HepG2 (cell line): Measurements from ENCODE around the gene USP20. TPM values are rescaled to one million over a fixed set of nuclear protein-coding genes. Genes with fewer than 3 reads are reported as not detected.

Source experiments
- ATAC-seq: fragments of 200-7000 bp; cut with Tn5 transposase; 3 replicates; pipeline ENCODE4 v1.9.1; 2020; ENCODE audit warnings: mild to moderate bottlenecking, moderate library complexity
- BruUV-seq: library from RNA; stranded (reverse); fragments of 400-500 nt; replicated peaks from 2 replicates; lab custom pipeline; 2021; lab: Mats Ljungman, UMichigan
- CTCF ChIA-PET: fragments of 300-600 bp; formaldehyde crosslinking; extraction: SDS; loops from one replicate; lab custom pipeline; 2021; ENCODE audit warnings: low total read pairs, inconsistent platforms, low intra/inter-chr PET ratio; lab: Yijun Ruan, JAX
- POLR2A ChIA-PET: fragments of 350-600 bp; sonication (Branson Sonifier 250); formaldehyde crosslinking; loops from one replicate; lab custom pipeline; 2020; ENCODE audit warnings: antibody characterized with exemption, inconsistent platforms; lab: Yijun Ruan, JAX
- DNase-seq: peaks from one replicate; pipeline ENCODE4 v3.0.0-alpha.2; 2015; ENCODE audit warnings: low spot score
- FAIRE-seq: peaks from 3 replicates; lab custom pipeline; 2011; peaks lifted over from hg19 to GRCh38; lab: Jason Lieb, UNC
- H2AFZ ChIP-seq: one replicate; pipeline ENCODE4 v1.6.1; 2011; ENCODE audit warnings: low read length, inconsistent platforms
- H3K27ac ChIP-seq: fragments of 300-600 bp; 3 replicates; pipeline ENCODE4 v1.8.0; 2011; ENCODE audit warnings: mixed run types, mild to moderate bottlenecking, mixed read lengths, low read length, inconsistent platforms; ENCODE audit not compliant: insufficient read depth; ENCODE audit errors: extremely low read length
- H3K27me3 ChIP-seq, 2 experiments: fragments of 200-600 bp in 1 of 2; 2 replicates in 1 of 2; 3 replicates in 1 of 2; pipeline versions ENCODE4 v1.6.0 to v1.8.0; 2011; ENCODE audit warnings: low read length in 2 of 2, mild to moderate bottlenecking in 2 of 2, moderate library complexity in 2 of 2, inconsistent platforms in 1 of 2; ENCODE audit not compliant: insufficient read depth in 2 of 2, control insufficient read depth in 1 of 2
- H3K36me3 ChIP-seq, 2 experiments: fragments of 200-600 bp in 1 of 2; replicated peaks in 1 of 2; 2 replicates in 1 of 2; 3 replicates in 1 of 2; pipeline versions ENCODE4 v1.5.1 to v1.8.0; 2011; ENCODE audit warnings: low read length in 2 of 2, inconsistent platforms in 1 of 2; ENCODE audit not compliant: insufficient read depth in 2 of 2, control insufficient read depth in 1 of 2
- H3K4me1 ChIP-seq: 2 replicates; pipeline ENCODE4 v1.5.1; 2012; ENCODE audit warnings: low read length, inconsistent platforms; ENCODE audit not compliant: insufficient read depth
- H3K4me2 ChIP-seq: 2 replicates; pipeline ENCODE4 v1.6.0; 2011; ENCODE audit warnings: low read depth, low read length, inconsistent platforms
- H3K4me3 ChIP-seq, 3 experiments: fragments of 200-600 bp in 1 of 3; sonication (generic), shearing (Covaris generic) in 1 of 3; replicated peaks in 1 of 3; 2 replicates each; pipeline ENCODE4 v1.5.1; 2011 to 2016; ENCODE audit warnings: low read length in 3 of 3, inconsistent platforms in 2 of 3, low read depth in 2 of 3, mild to moderate bottlenecking in 2 of 3, control low read depth in 1 of 3, mixed read lengths in 1 of 3; ENCODE audit not compliant: insufficient read depth in 1 of 3
- H3K79me2 ChIP-seq: one replicate; pipeline ENCODE4 v1.6.1; 2011; ENCODE audit warnings: low read length, inconsistent platforms; ENCODE audit not compliant: insufficient read depth
- H3K9ac ChIP-seq: 2 replicates; pipeline ENCODE4 v1.6.0; 2011; ENCODE audit warnings: mild to moderate bottlenecking, low read depth, low read length, inconsistent platforms; ENCODE audit not compliant: insufficient read depth
- H3K9me3 ChIP-seq: 2 replicates; pipeline ENCODE4 v1.5.1; 2012; ENCODE audit warnings: mild to moderate bottlenecking, low read length
- H4K20me1 ChIP-seq: 2 replicates; pipeline ENCODE4 v1.6.0; 2011; ENCODE audit warnings: inconsistent platforms, mild to moderate bottlenecking, low read length, moderate library complexity; ENCODE audit not compliant: insufficient read depth
- CBFB ChIP-seq: sonication (generic); formaldehyde crosslinking; IDR thresholded peaks from 2 replicates; pipeline ENCODE4 v1.4.0; 2020; ENCODE audit warnings: missing genetic modification reagents
- GTF3A ChIP-seq: sonication (generic); formaldehyde crosslinking; conservative IDR thresholded peaks from 2 replicates; pipeline ENCODE4 v1.4.0; 2020; ENCODE audit warnings: mild to moderate bottlenecking, missing genetic modification reagents
- IRF2 ChIP-seq: IDR thresholded peaks from 2 replicates; pipeline ENCODE4 v1.6.1; 2018; ENCODE audit warnings: missing genetic modification reagents, missing compliant biosample characterization
- MAFG ChIP-seq: sonication (generic); formaldehyde crosslinking; IDR thresholded peaks from 2 replicates; pipeline ENCODE4 v1.5.1; 2020; ENCODE audit warnings: mild to moderate bottlenecking, missing genetic modification reagents
- MAZ ChIP-seq, 2 experiments: sonication (generic) in 1 of 2; formaldehyde crosslinking in 1 of 2; IDR thresholded peaks; 2 replicates each; pipeline versions ENCODE4 v1.5.0 to v1.6.1; 2012 to 2020; ENCODE audit warnings: low read depth in 2 of 2, mild to moderate bottlenecking in 2 of 2, borderline replicate concordance in 1 of 2, improper control_type of control experiment in 1 of 2, low read length in 1 of 2, missing genetic modification reagents in 1 of 2, moderate library complexity in 1 of 2
- PAF1 ChIP-seq: IDR thresholded peaks from 2 replicates; pipeline ENCODE4 v1.6.1; 2016; ENCODE audit warnings: missing genetic modification reagents, missing compliant biosample characterization
- RARA ChIP-seq: IDR thresholded peaks from 2 replicates; pipeline ENCODE4 v1.6.1; 2016; ENCODE audit warnings: missing genetic modification reagents, missing compliant biosample characterization
- REL ChIP-seq: sonication (generic); formaldehyde crosslinking; conservative IDR thresholded peaks from 2 replicates; pipeline ENCODE4 v1.8.0; 2022; ENCODE audit warnings: mild to moderate bottlenecking, missing genetic modification reagents, moderate library complexity
- SAFB2 ChIP-seq: sonication (generic); formaldehyde crosslinking; IDR thresholded peaks from 2 replicates; pipeline ENCODE4 v1.5.1; 2020; ENCODE audit warnings: missing genetic modification reagents, low read depth, mild to moderate bottlenecking, borderline replicate concordance
- SP2 ChIP-seq: sonication (generic); formaldehyde crosslinking; IDR thresholded peaks from 2 replicates; pipeline ENCODE4 v1.5.1; 2020; ENCODE audit warnings: mild to moderate bottlenecking, missing genetic modification reagents
- TCF7 ChIP-seq: sonication (generic); IDR thresholded peaks from 2 replicates; pipeline ENCODE4 v1.6.1; 2016; ENCODE audit warnings: antibody characterized with exemption, low read depth
- TCF7L2 ChIP-seq: IDR thresholded peaks from 2 replicates; pipeline ENCODE4 v1.6.1; 2011; ENCODE audit warnings: mild to moderate bottlenecking, low read depth, low read length, moderate library complexity
- ZNF20 ChIP-seq: sonication (generic); formaldehyde crosslinking; IDR thresholded peaks from 2 replicates; pipeline ENCODE4 v1.4.0; 2020; ENCODE audit warnings: mild to moderate bottlenecking, moderate library complexity, missing genetic modification reagents
- ZSCAN20 ChIP-seq: sonication (generic); formaldehyde crosslinking; IDR thresholded peaks from 2 replicates; pipeline ENCODE4 v1.4.0; 2020; ENCODE audit warnings: missing genetic modification reagents, mild to moderate bottlenecking, borderline replicate concordance
- WGBS: methylation state at CpG from one replicate; pipeline ENCODE4 v1.1.6; 2017; ENCODE audit warnings: low lambda C conversion rate; 5-methylcytosine and 5-hydroxymethylcytosine counted together
- in situ Hi-C: cut with HindIII; loops from 2 replicates; pipeline ENCODE4 v1.10.0; 2017; ENCODE audit warnings: low pct_unique_long_range_greater_than_20kb; ENCODE audit not compliant: extremely low pct_ligation_motif_present
- intact Hi-C: fragments of 100-400 bp; cut with micrococcal nuclease; formaldehyde crosslinking; loops from one replicate; pipeline ENCODE4 v1.10.0; 2022; ENCODE audit not compliant: unreplicated experiment
- polyA plus RNA-seq, 8 experiments: library from polyadenylated mRNA; depleted of rRNA in 3 of 8; stranded (reverse) in 7 of 8; unstranded in 1 of 8; fragments of >200 nt; fragmentation: Illumina TruSeq in 4 of 8; extraction: Trizol in 4 of 8; gene quantifications; 2 replicates each; pipeline versions ENCODE4 v1.2.1 to v1.2.3, GENCODE V29; 2011 to 2016; ENCODE audit warnings: low read depth in 4 of 8, missing spikeins in 1 of 8, mixed read lengths in 1 of 8; ENCODE audit not compliant: insufficient read depth in 1 of 8
- total RNA-seq, 5 experiments: library from RNA; depleted of rRNA; stranded (reverse); fragments of >200 nt; fragmentation: Illumina TruSeq; extraction: Trizol; gene quantifications; 2 replicates each; pipeline ENCODE4 v1.2.3, GENCODE V29; 2016; ENCODE audit warnings: low read depth in 1 of 5
- TF ChIP-seq, protein P1 (sequence below): sonication (generic); formaldehyde crosslinking; IDR thresholded peaks from 2 replicates; pipeline ENCODE4 v1.4.0; 2020; ENCODE audit warnings: mild to moderate bottlenecking, low read depth, missing genetic modification reagents
- TF ChIP-seq, protein P2 (sequence below): sonication (generic); formaldehyde crosslinking; IDR thresholded peaks from 2 replicates; pipeline ENCODE4 v1.4.0; 2020; ENCODE audit warnings: mild to moderate bottlenecking, missing genetic modification reagents
- TF ChIP-seq, protein P3 (sequence below): sonication (generic); formaldehyde crosslinking; IDR thresholded peaks from 2 replicates; pipeline ENCODE4 v1.4.0; 2020; ENCODE audit warnings: mild to moderate bottlenecking, missing genetic modification reagents

The USP20 gene
- total and polyA plus RNA-seq, 2 of the 13 experiments (the other 11 are each of a cell fraction or from before 2014, with no cell fraction given), result 4.4 to 5.9 TPM

DNA sequence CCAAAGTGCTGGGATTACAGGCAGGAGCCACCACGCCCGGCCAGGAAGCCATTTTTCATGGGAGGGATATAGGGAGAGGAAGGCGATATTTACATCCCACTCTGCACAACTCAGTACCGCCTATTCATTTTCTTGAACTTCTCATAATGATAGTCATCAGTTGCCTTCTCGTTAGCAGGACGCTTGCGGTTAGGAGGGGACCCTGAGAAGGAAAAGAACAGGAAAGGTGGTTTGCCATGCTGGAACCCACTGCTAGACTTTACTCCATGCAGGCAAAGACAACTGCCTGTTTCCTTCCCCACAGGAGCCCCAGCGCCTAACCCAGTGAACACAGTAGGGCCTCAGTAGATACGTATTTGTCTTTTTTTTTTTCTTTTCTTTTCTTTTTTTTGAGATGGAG lies 7.2 kb upstream of the USP20 start:
- no peak for DNase-seq
- Histone ChIP-seq H3K36me3 (peaks cover 6 to 27% of the 10 kb centered on the region in 2 experiments; a peak in 4 of 5 replicates), H3K4me1 (no peaks in the 10 kb centered on the region), H2AFZ (no peak overlapping the region), H3K9me3 (no peaks in the 10 kb centered on the region), H3K27ac (no peak overlapping the region), H3K4me2 (no peak overlapping the region), H3K9ac (no peak overlapping the region), H4K20me1 (no peaks in the 10 kb centered on the region), H3K79me2 (peaks cover 1% of the 10 kb centered on the region)
- no peak for ATAC-seq
- intact Hi-C loops, result no loop called here
- BruUV-seq, result no TSS peak
- no peak for FAIRE-seq
- CTCF ChIA-PET, result no interaction called here
- WGBS, result 95% methylated on average over 9 of the region's 9 CpGs
- no peak for TF ChIP-seq MAFG
- TF ChIP-seq, protein P1, sequence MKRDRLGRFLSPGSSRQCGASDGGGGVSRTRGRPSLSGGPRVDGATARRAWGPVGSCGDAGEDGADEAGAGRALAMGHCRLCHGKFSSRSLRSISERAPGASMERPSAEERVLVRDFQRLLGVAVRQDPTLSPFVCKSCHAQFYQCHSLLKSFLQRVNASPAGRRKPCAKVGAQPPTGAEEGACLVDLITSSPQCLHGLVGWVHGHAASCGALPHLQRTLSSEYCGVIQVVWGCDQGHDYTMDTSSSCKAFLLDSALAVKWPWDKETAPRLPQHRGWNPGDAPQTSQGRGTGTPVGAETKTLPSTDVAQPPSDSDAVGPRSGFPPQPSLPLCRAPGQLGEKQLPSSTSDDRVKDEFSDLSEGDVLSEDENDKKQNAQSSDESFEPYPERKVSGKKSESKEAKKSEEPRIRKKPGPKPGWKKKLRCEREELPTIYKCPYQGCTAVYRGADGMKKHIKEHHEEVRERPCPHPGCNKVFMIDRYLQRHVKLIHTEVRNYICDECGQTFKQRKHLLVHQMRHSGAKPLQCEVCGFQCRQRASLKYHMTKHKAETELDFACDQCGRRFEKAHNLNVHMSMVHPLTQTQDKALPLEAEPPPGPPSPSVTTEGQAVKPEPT (CRISPR knock-in tag), result no peak
- no peak for TF ChIP-seq REL
- no peak for TF ChIP-seq ZNF20 (CRISPR knock-in tag)
- no peak for TF ChIP-seq SP2 (CRISPR knock-in tag)
- TF ChIP-seq, all 625 proteins: peak for 0
- POLR2A ChIA-PET, result no interaction called here
- Histone ChIP-seq H3K4me3 (no peak overlapping the region), H3K27me3 (no peaks in the 10 kb centered on the region)
- in situ Hi-C loops, result no loop called here

DNA sequence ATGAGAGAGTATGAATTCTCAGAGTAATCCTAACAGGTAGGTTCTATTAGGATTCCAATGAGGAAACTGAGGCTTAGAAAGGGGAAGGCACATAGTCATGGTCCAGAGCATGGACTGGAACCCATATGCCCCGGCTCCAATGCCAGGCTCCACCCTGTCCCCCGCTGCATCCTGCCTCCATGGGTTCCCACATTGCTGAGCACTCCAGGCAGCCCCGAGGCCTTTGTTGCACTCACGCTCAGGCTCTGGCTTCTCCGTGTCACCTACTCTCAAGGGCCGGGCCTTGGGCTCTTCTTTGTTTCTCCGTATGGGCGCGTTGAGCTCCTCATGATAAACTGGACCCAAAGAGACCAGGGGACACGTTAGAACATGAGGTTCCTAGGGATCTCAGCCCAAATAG lies 6.3 kb upstream of the USP20 start:
- H3K36me3 ChIP-seq, result peaks cover 6 to 27% of the 10 kb centered on the region in 2 experiments; a peak in 4 of 5 replicates
- no TSS peak for BruUV-seq
- no peak for FAIRE-seq
- TF ChIP-seq CBFB (CRISPR knock-in tag) (no peak), IRF2 (CRISPR knock-in tag) (no peak), TCF7L2 (no peak), GTF3A (no peak), TCF7 (no peak), ZSCAN20 (no peak), SAFB2 (no peak), PAF1 (no peak), RARA (CRISPR knock-in tag) (no peak), MAZ (IDR thresholded peaks at IDR 0.05; ENCODE audit: borderline replicate concordance, low read depth, low read length) (no peak), MAZ (CRISPR knock-in tag; IDR thresholded peaks at IDR 0.05; ENCODE audit: low read depth) (no peak)
- TF ChIP-seq, protein P2, sequence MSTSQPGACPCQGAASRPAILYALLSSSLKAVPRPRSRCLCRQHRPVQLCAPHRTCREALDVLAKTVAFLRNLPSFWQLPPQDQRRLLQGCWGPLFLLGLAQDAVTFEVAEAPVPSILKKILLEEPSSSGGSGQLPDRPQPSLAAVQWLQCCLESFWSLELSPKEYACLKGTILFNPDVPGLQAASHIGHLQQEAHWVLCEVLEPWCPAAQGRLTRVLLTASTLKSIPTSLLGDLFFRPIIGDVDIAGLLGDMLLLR (CRISPR knock-in tag), result no peak
- TF ChIP-seq, protein P3, sequence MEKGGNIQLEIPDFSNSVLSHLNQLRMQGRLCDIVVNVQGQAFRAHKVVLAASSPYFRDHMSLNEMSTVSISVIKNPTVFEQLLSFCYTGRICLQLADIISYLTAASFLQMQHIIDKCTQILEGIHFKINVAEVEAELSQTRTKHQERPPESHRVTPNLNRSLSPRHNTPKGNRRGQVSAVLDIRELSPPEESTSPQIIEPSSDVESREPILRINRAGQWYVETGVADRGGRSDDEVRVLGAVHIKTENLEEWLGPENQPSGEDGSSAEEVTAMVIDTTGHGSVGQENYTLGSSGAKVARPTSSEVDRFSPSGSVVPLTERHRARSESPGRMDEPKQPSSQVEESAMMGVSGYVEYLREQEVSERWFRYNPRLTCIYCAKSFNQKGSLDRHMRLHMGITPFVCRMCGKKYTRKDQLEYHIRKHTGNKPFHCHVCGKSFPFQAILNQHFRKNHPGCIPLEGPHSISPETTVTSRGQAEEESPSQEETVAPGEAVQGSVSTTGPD (CRISPR knock-in tag), result no peak

More for the DNA sequence above, 6.3 kb upstream of the USP20 start:
- no peak for DNase-seq
- 94% methylated on average over 10 of the region's 10 CpGs for WGBS
- CTCF ChIA-PET, result no interaction called here
- Histone ChIP-seq H3K79me2 (peaks cover 6% of the 10 kb centered on the region), H3K9me3 (no peaks in the 10 kb centered on the region), H3K9ac (no peak overlapping the region), H3K27me3 (no peaks in the 10 kb centered on the region), H2AFZ (no peak overlapping the region), H3K4me2 (no peak overlapping the region), H4K20me1 (no peaks in the 10 kb centered on the region), H3K27ac (no peak overlapping the region), H3K4me3 (no peak overlapping the region), H3K4me1 (peaks cover 8% of the 10 kb centered on the region)
- no peak for ATAC-seq
- in situ Hi-C loops (no loop called here), intact Hi-C loops (no loop called here)
- POLR2A ChIA-PET, result no interaction called here
